Stimulated activated CD8-positive, alpha-beta memory T cell treated with anti-CD3 and anti-CD28 coated beads, Interleukin-15, amount 100 ng/mL, for 24 hours (primary cell): ENCODE data around the gene MMP3.

Experiments used
- DNase-seq: peaks from one replicate; pipeline ENCODE4 v3.0.0-alpha.2; 2020; ENCODE audit warnings: low read depth

Gene MMP3

GRCh38 chr11:102788334-102788995, 54.9 kb downstream of the MMP3 start:
- no peak for DNase-seq
